ENCODE results near the gene DYRK3. TPM values are rescaled to one million over a fixed set of nuclear protein-coding genes. Genes with fewer than 3 reads are reported as not detected.

DYRK3 gene
- 26.3 and 33.1 TPM in 2 replicates for total RNA-seq (2014; rRNA removed; shearing (Covaris generic))
- polyA plus RNA-seq (2015; cell fraction: cytosol; rRNA removed), result 11.2 and 14.5 TPM in 2 replicates
- 9.8 and 14.0 TPM in 2 replicates for polyA plus RNA-seq (2015; cell fraction: nucleus; rRNA removed)

DNA sequence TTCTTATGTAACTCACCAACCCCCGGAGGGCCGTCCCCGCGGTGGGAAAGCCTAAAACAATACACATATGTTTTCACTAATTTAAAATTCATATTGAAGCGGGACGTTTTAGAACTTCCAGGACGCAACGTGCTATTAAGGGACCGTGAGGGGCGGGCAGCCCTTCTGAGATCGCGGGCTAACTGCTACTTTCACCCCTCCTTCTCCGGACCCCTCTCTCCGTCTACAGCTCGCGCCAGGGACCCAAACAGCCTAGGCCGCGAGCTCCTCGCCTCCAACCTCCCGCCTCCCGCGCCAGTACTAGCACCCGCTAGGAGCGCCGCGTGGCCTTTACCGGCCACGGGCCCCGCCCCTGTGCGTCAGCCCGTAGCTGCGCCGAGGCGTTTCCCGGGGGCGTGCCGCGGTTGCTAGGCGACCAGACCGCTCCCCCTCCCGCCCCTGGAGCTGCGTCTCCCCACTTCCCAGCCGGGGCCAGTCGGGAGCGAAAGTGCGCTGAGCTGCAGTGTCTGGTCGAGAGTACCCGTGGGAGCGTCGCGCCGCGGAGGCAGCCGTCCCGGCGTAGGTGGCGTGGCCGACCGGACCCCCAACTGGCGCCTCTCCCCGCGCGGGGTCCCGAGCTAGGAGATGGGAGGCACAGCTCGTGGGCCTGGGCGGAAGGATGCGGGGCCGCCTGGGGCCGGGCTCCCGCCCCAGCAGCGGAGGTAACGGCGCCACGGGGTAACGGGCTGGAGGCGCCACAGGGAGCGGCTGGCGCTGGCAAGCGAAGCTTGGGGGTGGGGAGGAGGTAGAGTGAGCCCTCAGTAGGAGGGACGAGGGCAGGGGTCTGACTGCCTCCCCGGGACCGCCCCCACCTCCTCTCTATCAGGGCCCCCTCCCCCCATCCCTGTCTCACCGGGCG, at the start of gene DYRK3:
Gene DYRK3 (plus strand): TSS at position 457 of the 898 bp plus-strand sequence. CDS start 168 bp downstream, at position 625.
- in situ Hi-C loops (cut with HindIII; ENCODE audit: low pct_unique_long_range_greater_than_20kb, low sequenced_read_pairs), result no loop called here
- DNase-seq (ENCODE audit: low read depth, low spot score), result peak; percentile 90

GRCh38 chr1:206586501-206587445, 48.6 kb upstream of the DYRK3 start:
- no peak for DNase-seq (ENCODE audit: low read depth, low spot score)
- in situ Hi-C loops (cut with HindIII; ENCODE audit: low pct_unique_long_range_greater_than_20kb, low sequenced_read_pairs), result no loop called here

DNA sequence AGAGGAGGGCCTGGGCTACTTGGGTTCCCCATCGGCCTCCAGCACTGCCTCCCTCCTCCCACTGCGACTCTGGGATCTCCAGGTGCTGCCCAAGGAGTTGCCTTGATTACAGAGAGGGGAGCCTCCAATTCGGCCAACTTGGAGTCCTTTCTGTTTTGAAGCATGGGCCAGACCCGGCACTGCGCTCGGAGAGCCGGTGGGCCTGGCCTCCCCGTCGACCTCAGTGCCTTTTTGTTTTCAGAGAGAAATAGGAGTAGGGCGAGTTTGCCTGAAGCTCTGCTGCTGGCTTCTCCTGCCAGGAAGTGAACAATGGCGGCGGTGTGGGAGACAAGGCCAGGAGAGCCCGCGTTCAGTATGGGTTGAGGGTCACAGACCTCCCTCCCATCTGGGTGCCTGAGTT, 47.4 kb upstream of the DYRK3 start:
- in situ Hi-C loops (cut with HindIII; ENCODE audit: low pct_unique_long_range_greater_than_20kb, low sequenced_read_pairs), result no loop called here
- no peak for DNase-seq (ENCODE audit: low read depth, low spot score)

GRCh38 chr1:206588492-206588891, 46.8 kb upstream of the DYRK3 start:
- in situ Hi-C loops (cut with HindIII; ENCODE audit: low pct_unique_long_range_greater_than_20kb, low sequenced_read_pairs), result no loop called here
- no peak for DNase-seq (ENCODE audit: low read depth, low spot score)

DNA sequence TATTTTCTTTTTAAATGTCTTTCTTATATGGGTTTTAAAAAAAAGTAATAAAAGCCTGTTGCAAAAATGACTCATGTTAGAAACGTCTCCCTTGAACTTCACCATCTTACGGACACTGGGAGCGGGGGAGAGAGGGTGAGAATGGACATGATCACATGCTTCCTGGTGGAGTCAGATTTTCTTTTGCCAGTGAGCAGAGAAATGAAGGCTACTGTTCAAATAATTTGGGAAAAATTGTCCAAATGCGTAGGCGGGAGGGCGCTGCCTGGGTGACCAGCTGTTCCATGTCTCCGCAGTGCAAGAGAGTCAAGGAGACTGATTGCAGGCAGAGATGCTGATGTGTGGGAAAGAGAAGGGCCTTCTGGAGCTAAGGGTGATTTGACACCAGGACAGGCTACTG, 46.1 kb upstream of the DYRK3 start:
- in situ Hi-C loops (cut with HindIII; ENCODE audit: low pct_unique_long_range_greater_than_20kb, low sequenced_read_pairs), result no loop called here
- DNase-seq (ENCODE audit: low read depth, low spot score), result no peak

- DNase-seq (ENCODE audit: low read depth, low spot score), result peak; percentile 51
- in situ Hi-C loops (cut with HindIII; ENCODE audit: low pct_unique_long_range_greater_than_20kb, low sequenced_read_pairs), result no loop called here
Observed at GRCh38 chr1:206590025-206590758, 45.1 kb upstream of the DYRK3 start.

DNA sequence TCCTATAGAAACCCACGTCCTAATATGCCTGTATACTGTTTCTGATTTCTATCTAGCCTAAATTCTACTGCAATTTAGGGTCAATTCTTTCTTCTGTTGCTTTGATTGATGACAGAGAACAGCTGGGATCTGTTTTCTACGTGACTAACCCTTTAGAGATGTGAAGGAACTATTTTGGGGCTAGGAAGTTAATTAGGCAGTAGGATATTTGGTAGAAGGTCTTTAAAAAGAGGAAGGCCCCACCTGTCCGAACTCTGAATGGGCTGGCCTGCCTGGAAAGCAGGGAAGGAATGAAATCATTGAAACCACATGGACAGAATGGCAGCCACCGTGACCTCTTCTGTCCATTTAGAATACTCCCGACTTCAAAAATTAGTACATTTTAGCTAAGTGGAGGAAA, 44.1 kb upstream of the DYRK3 start:
- in situ Hi-C loops (cut with HindIII; ENCODE audit: low pct_unique_long_range_greater_than_20kb, low sequenced_read_pairs), result no loop called here
- no peak for DNase-seq (ENCODE audit: low read depth, low spot score)

DNA sequence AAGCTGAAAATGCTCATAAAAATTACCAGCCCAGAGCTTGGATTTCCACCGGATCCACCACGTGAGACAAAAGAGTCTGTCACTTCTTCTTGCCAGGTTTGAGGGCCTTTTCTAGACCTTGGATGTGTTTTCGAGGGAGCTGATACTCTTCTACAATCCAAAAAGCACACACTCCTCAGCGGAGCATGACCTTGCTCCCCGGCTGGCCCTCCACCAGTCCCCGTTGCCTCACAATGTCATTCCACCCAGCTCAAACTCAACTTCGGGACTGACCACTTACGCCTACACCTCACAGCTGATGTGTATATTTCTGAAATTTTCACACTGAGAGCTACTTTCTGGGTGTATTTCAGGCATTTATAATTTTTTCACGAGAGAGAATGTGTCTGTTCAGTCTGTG, 43.6 kb upstream of the DYRK3 start:
- DNase-seq (ENCODE audit: low read depth, low spot score), result no peak
- in situ Hi-C loops (cut with HindIII; ENCODE audit: low pct_unique_long_range_greater_than_20kb, low sequenced_read_pairs), result no loop called here

DNA sequence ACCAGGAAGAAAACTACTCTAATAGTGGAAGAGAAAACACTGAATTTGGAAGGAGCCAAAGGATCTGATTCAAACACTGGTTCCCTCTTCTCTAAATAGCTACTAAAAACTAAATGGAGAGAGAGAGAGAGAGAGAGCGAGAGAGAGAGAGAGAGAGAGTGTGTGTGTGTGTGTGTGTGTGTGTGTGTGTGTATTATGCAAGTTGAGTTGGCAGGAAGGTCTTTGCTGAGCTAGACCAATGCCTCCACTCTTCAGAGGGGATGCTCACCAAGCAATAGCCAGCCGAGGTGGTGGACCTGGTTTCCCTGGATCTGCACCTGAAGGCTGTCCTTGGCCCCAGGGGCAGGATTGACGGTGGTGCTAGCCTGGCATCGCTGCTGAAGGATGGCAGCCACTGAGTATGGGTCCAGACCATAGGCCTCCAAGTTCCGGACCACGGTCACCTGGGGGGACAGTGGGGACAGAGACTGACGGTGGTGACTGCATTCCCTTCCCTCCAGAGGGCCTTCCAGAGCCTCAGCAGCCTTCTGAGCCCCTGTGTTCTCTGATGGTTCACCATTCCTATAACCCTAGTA, 41.9 kb upstream of the DYRK3 start:
- in situ Hi-C loops (cut with HindIII; ENCODE audit: low pct_unique_long_range_greater_than_20kb, low sequenced_read_pairs), result no loop called here
- DNase-seq (ENCODE audit: low read depth, low spot score), result no peak

DNA sequence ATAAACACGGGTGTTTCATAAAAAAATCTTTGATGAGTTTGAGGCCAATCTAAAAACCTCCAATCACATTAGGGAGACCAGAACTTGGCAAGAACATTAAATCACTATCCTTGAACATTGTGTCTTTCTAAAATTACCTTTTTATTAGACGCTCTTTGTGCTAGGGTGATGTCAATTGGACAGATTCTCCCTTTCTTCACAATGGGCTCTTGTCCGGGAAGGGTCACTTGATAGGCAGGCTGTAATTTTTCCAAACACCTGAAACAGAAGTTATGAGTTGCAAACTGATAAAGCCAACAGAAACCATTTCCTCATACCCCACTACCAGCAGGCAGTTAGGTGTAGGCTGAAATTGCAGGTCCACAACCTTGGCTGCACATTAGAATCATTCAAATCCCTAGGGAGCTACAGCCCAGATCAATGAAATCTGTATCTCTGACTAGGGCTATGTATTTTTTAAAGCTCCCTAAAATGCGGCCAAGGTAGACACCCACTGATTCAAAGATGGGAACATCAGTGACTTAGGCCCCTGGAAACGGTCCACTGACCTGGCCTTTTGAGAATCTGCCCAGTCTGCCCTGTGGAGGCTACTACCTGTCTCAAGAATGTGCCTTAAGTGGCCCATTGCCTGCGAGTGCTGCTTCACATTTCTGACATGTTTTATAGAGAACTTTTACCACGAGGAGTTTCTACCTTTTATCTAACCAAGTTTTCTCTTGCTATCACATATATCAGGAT, 39.6 kb upstream of the DYRK3 start:
- in situ Hi-C loops (cut with HindIII; ENCODE audit: low pct_unique_long_range_greater_than_20kb, low sequenced_read_pairs), result no loop called here
- peak; percentile 78 for DNase-seq (ENCODE audit: low read depth, low spot score)

- no peak for DNase-seq (ENCODE audit: low read depth, low spot score)
- in situ Hi-C loops (cut with HindIII; ENCODE audit: low pct_unique_long_range_greater_than_20kb, low sequenced_read_pairs), result no loop called here
Observed at GRCh38 chr1:206596319-206596666, 39.0 kb upstream of the DYRK3 start.

DNA sequence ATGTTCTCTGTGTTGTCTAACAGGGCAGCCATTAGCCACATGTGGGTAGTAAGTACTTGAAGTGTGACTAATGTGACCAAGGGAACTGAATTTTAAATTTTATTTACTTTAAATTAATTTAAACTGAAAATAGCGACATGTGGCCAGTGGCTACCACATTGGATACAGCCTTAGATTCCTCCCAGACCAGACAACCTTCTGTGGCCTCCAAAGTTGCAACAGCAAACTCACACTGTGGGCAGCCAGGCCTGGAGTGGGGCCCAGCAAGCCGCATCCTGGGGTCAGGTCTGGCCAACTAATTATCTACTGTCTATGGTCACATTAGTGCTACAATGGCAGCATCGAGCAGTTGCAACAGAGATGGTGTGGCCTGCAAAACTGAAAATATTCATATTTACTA, 34.8 kb upstream of the DYRK3 start:
- in situ Hi-C loops (cut with HindIII; ENCODE audit: low pct_unique_long_range_greater_than_20kb, low sequenced_read_pairs), result no loop called here
- DNase-seq (ENCODE audit: low read depth, low spot score), result no peak

- DNase-seq (ENCODE audit: low read depth, low spot score), result no peak
- in situ Hi-C loops (cut with HindIII; ENCODE audit: low pct_unique_long_range_greater_than_20kb, low sequenced_read_pairs), result no loop called here
Observed at GRCh38 chr1:206604861-206605260, 30.5 kb upstream of the DYRK3 start.

DNA sequence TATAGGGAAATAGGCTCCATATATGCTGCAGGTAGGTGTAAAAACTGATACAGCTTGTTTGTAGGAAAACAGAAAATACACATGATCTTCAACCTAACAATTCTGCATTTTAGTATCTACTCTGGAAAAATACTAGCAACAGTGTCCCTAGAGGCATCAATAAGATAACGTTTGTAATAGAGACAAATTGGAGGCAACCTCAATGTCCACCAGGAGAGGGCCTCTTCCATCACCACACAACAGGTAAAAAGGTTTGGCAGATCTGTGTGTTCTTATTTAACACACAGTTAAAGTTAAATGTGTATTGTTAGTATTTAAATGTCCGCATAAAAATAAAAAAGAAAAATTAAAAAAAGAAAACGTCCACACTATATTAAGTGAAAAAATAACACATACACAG, 28.5 kb upstream of the DYRK3 start:
- DNase-seq (ENCODE audit: low read depth, low spot score), result peak; percentile 57
- in situ Hi-C loops (cut with HindIII; ENCODE audit: low pct_unique_long_range_greater_than_20kb, low sequenced_read_pairs), result no loop called here

- peak; percentile 71 for DNase-seq (ENCODE audit: low read depth, low spot score)
- in situ Hi-C loops (cut with HindIII; ENCODE audit: low pct_unique_long_range_greater_than_20kb, low sequenced_read_pairs), result no loop called here
Observed at GRCh38 chr1:206608108-206608698, 27.1 kb upstream of the DYRK3 start.

DNA sequence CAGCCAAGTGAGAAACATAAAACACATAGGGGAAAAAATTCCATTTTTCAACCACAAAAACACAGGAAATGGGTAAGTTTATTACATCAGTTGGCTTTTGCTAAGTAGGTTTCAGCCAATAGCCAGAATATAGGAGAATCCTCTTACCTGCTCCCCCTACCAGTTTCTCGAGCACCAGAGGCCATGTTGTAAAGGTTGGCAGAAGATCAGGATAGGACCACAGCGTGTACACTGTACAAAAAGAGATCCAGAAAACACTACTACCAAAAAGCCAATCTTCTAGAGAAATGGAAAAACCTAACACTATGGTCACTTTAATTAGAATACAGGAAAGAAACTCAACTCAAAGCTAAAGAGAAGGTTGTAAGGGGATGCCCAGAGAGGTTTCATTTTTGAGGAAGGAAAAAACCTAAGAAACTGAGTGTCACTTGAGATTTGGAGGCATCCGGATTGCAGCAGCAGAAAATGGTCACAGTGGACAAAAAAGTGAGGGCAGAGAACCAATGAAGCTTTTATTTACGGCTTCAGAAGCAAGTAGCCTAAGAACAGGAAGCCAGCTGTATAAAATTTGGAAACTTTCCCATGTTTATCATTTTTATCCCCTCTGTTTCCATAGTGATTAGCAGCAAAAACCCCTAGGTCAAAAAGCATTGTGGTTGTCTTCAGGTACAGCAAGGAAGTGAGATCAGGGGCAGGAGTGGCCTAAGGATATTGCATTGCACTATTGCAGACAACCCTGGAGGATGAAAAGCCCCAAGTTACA, 25.9 kb upstream of the DYRK3 start:
- in situ Hi-C loops (cut with HindIII; ENCODE audit: low pct_unique_long_range_greater_than_20kb, low sequenced_read_pairs), result no loop called here
- no peak for DNase-seq (ENCODE audit: low read depth, low spot score)
